Stimulated activated CD4-positive, alpha-beta T cell treated with anti-CD3 and anti-CD28 coated beads, Interleukin-4, amount 100 ng/mL, for 4 hours (primary cell): ENCODE data around the gene CSTF3.

ENCODE experiments used
- DNase-seq, 2 experiments: peaks; one replicate each; pipeline ENCODE4 v3.0.0-alpha.2; 2020

The CSTF3 gene

DNA sequence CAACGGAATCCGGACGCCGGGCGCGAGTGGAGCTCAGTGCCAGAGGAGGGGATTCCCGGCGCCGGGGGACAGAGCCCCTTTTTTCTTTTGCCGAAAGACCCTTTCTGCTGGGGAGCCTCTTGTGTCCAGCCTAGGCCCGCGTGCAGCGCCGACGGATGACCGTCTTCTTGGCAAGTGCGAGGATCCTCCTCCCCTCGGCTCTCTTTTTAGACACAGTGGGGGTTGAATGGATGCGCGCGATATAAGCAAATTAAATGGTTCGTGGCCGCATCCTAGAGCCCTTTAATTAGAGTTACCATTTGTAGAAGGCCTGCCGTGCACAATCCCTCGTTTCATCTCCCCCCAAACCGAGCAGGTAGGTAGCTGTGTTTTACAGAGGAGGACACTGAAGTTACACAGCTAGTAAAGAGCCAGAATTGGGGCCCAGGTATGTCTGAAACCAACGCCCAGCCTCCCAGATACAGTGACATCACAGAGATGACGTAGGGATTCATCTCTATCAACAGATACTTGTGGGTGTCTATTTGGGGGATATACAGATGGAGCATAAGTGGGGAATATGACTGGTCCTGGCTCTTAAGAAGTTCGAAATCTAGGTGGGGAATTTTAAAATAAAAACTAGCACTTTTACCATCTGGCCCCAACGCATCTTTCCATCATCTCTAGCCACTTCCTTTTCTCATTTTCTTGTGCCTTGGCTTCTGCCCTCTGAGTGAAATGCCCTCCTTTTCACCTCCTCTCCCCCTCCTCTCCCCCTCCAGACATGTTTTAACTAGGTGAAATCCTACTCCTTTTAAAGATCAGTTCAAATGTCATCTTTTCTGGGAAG is 121.0 kb downstream of the CSTF3 start:
- DNase-seq, result peak; percentile 23 to 24

DNA sequence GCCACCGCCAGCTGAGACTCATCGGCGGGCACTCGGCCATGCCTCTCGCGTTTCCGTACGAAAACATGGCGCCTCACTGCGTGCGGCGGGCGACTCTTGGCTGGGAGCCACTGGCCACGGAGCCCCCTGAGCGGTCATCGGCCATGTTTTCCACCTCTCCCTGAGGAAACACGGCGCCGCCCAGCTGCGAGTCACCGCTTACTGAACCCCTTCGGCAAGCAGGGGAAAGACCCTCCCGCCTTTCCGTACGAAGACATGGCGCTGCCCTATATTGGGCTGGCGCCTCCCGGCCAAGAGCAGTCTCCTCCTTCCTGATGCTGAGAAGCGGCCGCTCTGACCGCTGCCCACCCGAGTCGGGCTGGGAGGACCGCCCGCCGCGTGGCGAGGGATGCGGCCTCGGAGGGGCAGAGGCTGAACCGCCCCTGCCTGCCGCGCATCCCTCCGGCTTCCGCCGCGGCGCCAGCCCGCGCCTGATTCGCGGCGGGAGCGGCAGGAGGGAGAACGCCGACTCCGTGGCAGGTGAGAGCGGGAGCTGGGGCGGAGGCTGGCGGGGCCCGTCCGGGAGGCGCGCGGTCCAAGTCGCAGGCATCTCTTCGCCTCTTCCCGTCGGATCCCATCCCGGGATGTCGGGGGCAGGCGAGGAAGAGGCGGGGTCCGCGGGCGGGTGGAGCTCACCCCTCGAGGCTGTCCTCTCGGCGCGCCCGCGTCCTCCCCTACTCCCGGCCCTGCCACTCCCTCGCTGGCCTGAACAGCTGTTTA is 121.8 kb downstream of the CSTF3 start, which contains the start of gene TCP11L1:
Gene TCP11L1 (plus strand): TSS at position 299 of the 759 bp plus-strand sequence. CDS start 4,202 bp downstream, outside the sequence.
- peak in 1 of 2 experiments; percentile 75 for DNase-seq

DNA sequence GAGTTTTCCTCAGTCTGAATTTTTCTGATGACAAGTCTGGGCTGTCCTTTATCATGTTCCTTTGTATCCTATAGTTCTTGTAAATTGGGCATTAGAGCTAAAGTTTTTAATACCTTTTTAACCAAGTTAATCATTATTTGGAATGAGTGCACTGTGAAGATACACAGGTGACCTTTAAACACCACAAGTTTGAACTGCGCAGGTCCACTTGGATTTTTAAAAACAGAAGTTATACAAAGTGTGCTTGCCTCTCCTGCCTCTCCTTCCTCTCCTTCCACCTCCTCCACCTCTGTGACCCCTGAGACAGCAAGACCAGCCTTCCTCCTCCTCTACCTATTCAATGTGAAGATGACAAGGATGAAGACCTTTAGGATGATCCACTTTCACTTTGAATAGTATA is 126.3 kb downstream of the CSTF3 start:
- no peak for DNase-seq
